KOPT-K1 (cell line): ENCODE data around the gene EN1.

Source experiments
- H3K27ac ChIP-seq: fragments of 200-600 bp; sonication (generic); 2 replicates; pipeline ENCODE4 v1.5.1; 2016; ENCODE audit warnings: antibody characterized with exemption, mild to moderate bottlenecking, low read depth, low read length; ENCODE audit not compliant: poor library complexity, severe bottlenecking
- H3K36me3 ChIP-seq: fragments of 200-600 bp; sonication (generic); 2 replicates; pipeline ENCODE4 v1.5.1; 2017; ENCODE audit warnings: antibody characterized with exemption, mild to moderate bottlenecking, low read length, moderate library complexity; ENCODE audit not compliant: insufficient read depth
- H3K9me3 ChIP-seq: fragments of 200-600 bp; sonication (generic); 2 replicates; pipeline ENCODE4 v1.5.1; 2017; ENCODE audit warnings: antibody characterized with exemption, low read length, mild to moderate bottlenecking; ENCODE audit not compliant: insufficient read depth, poor library complexity, severe bottlenecking

Gene EN1

DNA sequence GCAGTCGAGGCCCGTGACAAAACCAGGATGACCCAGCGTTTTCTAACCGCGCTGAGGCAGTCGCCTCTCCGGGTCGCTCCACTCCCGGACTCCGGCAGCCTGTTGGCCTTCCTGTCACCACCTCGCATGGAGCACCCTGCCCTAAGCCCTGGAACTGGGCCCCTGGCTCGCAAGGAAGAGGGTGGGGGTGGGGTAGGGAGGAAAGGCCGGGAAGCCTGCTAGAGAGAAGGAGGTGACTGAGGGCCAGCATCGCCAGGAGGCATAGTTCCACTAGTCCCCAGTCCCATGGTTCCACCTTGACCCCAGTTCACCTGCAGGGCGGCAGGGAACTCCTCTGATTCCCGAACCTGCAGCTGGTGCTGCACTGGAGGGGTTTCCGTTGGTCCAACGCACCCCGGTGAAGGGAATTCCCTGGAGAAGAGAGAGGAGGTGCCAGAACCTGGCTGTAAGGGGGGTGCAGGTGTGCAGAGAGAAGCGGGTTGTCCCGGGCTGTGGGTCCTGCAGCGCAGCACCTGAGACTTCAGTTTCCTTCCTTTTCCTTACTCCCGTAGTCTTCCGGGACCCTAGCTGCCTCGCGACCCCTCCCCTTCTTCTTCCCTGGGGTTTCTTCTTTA, 11.8 kb upstream of the EN1 start:
- Histone ChIP-seq H3K9me3 (no peaks in the 10 kb centered on the region), H3K36me3 (no peaks in the 10 kb centered on the region), H3K27ac (no peak overlapping the region)

DNA sequence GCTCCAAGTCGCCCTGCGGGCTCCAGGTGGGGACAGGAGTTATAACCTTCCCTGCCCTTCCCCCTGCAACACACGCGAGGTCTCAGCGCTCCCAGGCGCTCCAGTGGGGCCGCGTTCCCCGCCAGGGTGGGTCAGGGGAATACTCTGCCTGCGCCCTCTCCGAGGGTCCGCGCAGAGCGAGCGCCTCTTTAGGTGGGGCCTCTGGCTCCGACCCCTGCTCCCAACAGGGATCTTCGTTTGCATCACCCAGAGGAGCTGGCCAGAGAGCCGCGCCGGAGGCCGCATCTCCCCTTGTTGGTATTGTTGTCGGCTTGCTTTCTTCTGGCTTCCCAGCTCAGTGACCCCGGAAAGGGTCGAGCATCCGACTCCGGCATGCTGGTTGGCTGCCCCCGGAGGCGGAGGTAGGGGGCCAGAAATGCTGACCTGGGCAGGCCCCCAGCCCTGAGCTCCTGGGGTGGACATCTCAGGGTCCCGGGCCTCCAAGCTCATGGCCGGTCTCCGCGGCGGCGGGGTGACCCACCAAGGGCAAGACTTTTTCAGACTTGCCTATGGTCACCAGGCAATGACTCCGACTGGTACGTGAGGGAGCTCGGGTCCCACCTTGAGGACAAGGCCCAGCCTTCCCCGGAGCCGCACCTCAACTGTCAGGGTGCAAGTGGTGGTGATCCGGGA, 11.2 kb upstream of the EN1 start:
- Histone ChIP-seq H3K9me3 (no peaks in the 10 kb centered on the region), H3K36me3 (no peaks in the 10 kb centered on the region), H3K27ac (no peak overlapping the region)

DNA sequence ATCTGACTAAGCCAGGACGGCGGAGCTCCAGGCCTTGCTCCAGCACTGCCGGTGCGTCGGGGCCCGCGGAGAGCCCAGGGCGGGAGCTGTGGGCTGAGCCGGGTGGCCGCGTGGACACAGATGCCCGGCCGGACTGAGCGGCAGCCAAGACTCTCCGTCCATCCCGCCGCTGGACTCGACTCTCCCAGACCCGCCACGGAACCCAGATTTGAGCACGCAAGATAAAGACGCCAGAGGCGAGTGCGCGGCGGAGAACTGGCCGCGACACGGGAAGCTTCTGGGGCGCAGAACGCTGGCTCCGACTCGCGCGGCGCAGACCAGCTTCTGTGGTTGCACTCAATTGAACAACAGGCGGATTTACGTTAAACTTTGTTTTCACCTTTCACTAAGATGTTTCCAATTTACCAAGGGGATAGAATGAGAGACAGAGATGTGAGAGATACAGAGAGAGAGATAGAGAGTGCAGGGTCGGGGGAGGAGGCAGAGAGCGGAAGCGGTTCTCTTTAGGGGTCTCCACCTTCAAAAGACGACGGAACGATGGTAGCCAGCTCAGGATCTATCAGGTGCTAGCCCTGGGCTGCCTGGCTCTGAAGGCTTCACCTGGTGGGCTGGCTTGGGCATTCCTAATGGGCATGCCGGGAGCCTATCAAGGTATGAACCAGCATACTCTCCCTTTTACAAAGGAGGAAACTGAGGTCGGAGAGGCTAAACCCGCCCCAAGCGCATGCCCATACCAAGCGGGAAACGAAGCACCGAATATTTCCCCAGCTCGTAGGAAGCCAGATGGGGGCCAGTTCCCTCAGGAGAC, 10.4 kb upstream of the EN1 start:
- Histone ChIP-seq H3K27ac (no peak overlapping the region), H3K9me3 (no peaks in the 10 kb centered on the region), H3K36me3 (no peaks in the 10 kb centered on the region)

DNA sequence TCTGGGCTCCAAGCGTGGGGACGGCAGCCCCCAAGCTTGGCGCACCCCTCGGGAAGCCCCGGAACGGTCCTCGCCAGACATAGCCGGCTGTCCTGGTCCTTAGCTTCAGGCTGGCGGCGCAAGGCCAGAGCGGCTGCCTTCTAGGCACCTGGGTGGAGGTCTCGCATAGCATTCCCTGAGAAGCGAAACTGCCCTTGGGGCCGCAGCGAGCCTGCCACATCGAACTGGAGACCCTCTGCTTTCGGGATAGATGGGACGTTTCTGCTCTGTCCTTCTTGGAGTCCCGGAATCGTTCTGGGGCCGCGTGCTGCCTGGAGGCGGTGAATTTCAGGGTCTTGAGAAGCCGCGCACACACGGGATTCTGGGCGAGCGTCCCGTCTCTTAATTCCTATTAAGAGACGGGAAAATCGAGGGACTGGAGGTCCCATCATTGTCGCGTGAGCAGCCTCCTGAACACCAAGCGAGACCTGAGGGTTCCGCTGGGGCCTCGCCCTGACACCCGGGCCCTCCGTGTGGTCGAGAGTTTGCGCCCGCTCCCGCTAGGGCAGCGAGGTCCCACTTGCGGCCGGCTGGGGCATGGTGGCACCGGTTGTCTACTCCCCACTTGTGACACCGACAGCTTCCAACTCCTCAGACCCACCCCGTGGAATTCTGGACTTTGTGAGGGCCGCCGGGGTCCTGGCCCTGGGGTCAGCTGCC, 9.7 kb upstream of the EN1 start:
- no peak overlapping the region for H3K27ac ChIP-seq
- H3K36me3 ChIP-seq: no peaks in the 10 kb centered on the region
- no peaks in the 10 kb centered on the region for H3K9me3 ChIP-seq

DNA sequence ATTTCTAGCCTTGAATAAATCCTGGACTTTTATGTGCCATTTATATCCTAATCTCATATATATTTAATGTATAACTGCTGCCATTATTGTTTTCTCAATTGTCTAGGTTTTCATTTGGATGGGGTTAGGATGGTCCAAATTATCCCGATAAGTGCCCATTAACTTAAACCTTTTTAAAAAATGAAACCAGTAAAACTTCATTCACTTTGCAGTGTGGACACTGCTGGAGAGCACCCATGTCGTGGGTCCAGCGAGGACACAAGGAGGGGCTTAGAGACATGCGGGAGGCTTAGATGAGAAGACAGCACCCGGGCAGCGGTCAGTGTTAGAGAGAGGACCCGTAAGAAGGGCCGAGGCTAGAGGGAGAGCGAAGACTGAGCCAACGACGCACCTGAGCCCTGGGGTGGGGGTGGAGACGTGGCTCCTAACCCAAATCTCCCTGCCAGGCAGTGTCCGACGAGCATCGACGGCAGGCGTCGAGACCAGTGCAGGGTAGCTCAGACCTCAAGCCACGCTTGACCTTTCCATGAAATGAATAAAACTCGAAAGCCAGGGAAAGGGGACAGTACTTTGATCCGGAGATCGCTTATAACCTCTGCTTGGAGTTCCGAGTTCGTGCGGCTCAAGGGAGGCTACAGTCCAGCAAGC, 9.0 kb upstream of the EN1 start:
- Histone ChIP-seq H3K9me3 (no peaks in the 10 kb centered on the region), H3K36me3 (no peaks in the 10 kb centered on the region), H3K27ac (no peak overlapping the region)

DNA sequence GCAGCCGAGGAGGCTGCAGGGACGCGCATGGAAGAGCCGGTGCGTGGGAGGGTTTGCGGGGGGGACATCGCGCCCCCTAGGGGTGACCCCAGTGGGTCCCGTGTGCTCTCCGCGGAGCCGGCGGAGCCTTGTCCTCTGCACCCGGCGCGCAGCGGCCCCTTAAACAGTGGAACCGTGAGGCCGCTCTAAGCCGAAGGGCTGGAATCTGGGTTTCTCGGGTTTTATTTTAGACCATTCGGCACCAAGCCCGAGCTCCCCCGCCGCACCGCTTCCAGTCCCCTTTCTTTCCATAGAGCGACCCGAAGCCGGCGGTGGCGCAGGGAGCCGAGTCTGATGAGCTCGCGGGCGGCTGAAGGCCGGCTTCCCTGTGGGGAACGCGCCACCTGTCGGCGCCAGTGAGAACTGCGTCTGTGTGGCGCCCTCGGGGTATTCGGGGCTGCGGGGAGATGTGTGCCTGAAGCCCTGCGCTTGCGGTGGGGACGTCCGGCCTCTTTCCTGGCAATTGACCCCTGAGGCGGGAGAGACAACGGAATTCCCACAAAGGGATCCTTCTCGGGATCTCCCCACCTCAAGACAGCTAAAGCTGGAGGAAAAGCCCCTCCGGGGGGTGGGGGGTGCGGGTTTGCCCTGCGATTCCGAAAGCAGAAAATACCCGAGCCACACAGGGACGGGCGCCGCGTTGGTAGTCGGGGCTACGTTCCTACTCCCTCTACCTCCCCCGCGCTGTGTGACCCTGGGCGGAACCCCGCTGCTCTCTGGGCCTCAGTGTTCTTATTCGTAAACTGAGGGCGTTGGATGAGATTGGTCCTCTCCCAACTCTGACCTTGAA, 8.2 kb upstream of the EN1 start:
- Histone ChIP-seq H3K9me3 (no peaks in the 10 kb centered on the region), H3K27ac (no peak overlapping the region), H3K36me3 (no peaks in the 10 kb centered on the region)

DNA sequence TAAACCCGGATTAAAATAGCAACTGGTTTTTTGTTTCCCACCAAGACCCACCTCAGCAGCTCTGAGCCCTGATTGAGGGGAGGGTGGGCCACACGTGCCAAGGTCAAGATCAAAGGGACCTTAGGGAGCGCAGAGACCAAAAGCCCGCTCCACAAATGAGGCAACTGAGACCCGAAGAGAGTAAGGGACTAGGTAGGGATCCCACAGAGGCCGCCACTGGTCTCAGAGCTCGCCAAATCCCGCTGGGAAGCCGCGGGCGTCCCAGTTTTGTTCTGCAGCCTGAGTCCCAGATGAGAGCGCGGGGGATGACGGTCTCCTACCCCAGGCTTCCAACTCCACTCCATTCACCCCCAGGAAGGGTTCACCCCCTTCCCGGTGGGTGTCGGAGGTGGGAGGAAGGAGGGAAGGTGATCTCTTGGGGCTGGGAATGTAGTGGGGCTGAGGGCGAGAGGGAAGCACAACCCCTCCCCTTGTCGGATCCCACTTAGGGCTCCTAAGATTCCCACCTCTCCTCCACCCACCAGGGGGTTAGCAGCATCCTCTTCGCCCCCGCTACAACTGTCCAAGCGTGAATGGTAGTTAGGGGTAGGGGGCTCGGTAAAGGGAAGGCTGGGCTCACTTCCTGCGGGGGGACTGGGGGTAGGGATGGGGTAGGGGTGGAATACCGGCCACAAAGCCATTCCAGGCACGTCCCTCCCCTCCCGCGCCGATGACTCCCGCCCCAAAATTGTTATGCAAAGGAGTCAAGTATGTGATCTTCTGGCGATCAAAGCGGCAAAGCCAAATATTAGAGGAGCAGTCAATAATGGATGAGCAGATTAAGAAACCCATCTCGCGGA, 7.3 kb upstream of the EN1 start:
- Histone ChIP-seq H3K36me3 (no peaks in the 10 kb centered on the region), H3K27ac (no peak overlapping the region), H3K9me3 (no peaks in the 10 kb centered on the region)

DNA sequence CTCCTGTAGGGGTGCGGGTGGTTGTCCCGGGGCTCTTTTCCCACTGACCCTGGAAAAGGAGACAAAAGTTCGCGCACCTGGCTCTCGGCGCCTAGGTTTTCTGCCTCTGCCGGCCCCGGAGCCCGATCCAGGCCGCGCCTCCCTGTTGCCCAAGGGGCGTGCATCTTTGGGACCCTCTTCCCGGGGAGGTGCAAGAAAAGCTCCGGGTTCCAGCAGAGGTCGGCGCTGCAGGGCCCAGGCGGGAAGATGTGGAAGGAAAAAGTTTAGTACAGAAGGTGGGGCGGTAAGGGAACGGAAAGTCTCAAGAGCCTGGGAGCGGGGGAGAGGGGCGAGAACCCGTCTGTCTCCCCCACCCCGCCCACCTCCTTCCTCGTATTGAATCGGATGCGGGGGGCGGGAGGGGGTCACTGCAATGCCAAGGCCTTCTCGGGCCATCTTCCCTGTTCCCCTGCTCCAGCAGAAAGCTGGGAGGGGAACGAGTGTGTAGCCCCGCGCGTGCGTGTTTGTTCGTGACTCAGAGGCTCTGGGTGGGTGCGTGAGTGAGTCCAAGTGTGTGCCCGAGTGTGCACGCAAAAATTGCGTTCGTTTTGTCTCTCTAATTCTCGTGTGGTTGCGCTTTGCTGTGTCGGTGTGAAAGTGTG, 6.3 kb upstream of the EN1 start:
- Histone ChIP-seq H3K36me3 (no peaks in the 10 kb centered on the region), H3K27ac (no peak overlapping the region), H3K9me3 (no peaks in the 10 kb centered on the region)

DNA sequence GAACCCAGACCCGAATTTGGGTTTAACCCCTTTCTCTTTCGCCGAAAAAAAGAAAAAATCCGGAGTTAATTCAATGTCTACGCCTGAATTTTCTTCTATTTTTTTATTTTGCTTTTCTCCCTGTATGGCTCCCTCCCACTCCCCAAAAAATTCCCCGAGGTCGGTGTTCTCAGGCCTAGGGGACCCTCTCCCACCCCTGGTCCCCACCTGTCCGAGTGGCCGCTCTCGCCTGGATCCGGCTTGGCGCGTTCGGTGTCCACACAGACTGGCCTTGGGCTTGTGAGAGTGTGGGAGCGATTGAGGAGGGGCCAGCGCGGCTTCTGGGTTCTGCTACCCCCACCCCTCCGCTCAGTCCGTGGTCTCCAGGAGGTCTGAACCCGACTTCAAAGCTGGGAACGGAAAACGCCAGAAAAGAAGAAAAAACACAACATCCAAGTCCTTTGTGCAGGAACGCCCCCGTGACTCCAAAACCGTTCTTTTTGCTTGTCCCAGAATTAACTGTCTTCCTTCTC, 5.7 kb upstream of the EN1 start:
- Histone ChIP-seq H3K27ac (no peak overlapping the region), H3K36me3 (no peaks in the 10 kb centered on the region), H3K9me3 (no peaks in the 10 kb centered on the region)

DNA sequence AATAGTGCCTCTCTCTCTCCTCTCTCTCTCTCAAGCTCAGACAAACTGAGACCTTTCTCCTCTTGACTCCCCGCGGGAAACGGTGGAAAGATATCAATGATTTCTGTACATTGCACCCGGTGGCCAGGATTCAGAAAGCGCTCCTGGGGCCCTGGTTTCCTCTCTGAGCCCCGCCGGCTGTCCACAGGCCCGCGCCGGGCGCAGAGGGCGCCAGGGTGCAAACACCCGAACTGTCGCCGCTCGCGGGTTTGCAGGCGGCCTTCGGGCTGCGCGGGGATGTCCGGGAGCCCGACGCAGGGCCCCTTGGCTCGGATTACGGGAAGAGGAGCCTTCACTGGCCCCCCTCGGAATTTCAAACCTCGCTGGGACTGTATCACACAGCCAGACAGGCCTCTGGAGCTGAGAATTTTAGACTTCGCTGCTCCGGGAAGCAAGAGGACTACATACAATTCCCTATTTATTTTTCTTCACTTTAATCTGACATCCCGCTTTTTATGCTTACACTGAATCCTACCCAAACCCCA, 5.2 kb upstream of the EN1 start:
- Histone ChIP-seq H3K27ac (no peak overlapping the region), H3K9me3 (no peaks in the 10 kb centered on the region)

DNA sequence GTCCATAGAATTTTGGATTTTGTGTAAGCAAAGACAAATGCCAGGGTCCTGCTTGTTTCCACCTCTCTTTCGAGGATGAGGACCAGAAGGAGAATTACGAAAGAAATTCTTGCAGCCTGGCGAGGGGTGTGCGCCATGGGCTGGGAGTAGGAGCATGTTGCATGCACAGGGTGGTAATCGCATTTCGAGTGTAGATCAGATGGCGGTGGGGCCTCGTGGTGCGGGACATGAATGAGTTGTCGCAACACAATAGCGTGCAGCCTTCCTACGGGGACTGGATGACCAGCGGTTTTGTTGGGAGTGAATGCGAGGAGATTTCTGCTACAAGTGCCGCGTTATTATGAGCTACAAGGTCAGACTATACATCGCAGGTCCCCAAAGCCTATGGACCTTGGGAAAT, 4.2 kb upstream of the EN1 start:
- no peak overlapping the region for H3K27ac ChIP-seq
- no peaks in the 10 kb centered on the region for H3K9me3 ChIP-seq
- no peaks in the 10 kb centered on the region for H3K36me3 ChIP-seq

More for the DNA sequence above, 5.2 kb upstream of the EN1 start:
- H3K36me3 ChIP-seq: no peaks in the 10 kb centered on the region

DNA sequence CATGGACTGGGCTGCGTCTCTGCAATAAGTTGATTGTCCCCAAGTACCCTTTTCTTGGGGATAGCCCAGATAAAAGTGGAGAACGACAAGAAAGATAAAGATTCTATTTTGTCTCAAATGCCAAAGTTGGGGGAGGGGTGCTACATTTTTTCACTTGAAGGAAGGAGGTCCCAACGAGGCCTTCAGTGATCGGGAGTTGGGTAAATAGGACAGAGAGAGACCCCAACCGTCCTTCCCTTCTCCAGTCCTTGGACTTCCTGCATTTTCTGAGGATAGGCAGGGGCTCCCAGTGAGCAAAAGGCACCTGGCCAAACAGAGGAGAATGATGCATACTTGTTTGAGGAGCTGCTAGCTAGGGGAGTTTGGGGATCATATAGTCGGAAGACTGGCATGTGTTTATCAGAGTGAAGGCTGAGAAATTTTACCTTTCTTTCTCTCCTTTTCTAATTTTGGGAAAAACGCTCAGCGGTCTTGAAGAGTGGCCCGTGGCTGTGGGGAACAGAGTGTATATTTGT, 3.5 kb upstream of the EN1 start:
- Histone ChIP-seq H3K9me3 (no peaks in the 10 kb centered on the region), H3K27ac (no peak overlapping the region), H3K36me3 (no peaks in the 10 kb centered on the region)
